ENCODE results near the gene LMO7.

DNA sequence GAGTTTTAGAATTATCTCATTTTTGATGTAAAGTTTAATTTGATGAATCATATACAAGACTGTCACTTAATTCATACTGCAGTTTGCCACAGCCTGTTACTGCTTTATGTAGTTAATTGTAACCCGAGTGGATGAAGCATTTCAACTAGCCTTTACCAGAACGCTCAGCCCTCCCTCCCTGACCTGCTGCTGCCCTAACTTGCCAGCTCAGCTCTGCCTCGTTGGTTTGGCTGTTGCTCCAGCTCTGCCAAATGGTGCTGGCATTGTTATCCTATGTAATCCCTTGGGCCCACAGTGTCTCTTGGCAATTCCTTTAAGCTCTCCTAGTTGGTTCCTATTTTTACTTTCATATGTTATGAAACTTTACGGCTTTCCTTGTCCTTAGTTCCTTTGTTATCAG, 113.3 kb downstream of the LMO7 start:
- TF ChIP-seq SUZ12 (IDR thresholded peaks at IDR 0.05; ENCODE audit: extremely low read depth, insufficient read depth, insufficient read length) (no peak), ZNF274 (IDR thresholded peaks at IDR 0.05; ENCODE audit: low read depth, low read length) (no peak), YY1 (IDR thresholded peaks at IDR 0.05; ENCODE audit: insufficient read depth, insufficient read length) (no peak)

Data from NT2/D1 (cell line).